ENCODE data around the gene ENOX1.

The ENOX1 gene

GRCh38 chr13:43326100-43326499, 460.7 kb downstream of the ENOX1 start:
- no peak for ATAC-seq (ENCODE audit: insufficient read depth, low read depth)
- H3K9me3 ChIP-seq (ENCODE audit: insufficient read depth, low read length, severe bottlenecking): no peaks in the 10 kb centered on the region

GRCh38 chr13:43325636-43326035, 461.1 kb downstream of the ENOX1 start:
- DNase-seq: no peak
- Histone ChIP-seq H3K4me3 (ENCODE audit: low read depth in 1 of 2, low read length in 2 of 2) (no peak overlapping the region), H3K4me2 (ENCODE audit: insufficient read depth, low read length) (no peak overlapping the region), H3K27ac (ENCODE audit: low read length) (no peak overlapping the region), H3K9ac (ENCODE audit: low read depth, low read length) (no peak overlapping the region), H3K27me3 (ENCODE audit: insufficient read depth, low read length, poor library complexity) (no peaks in the 10 kb centered on the region), H3K9me3 (ENCODE audit: insufficient read depth, low read length, severe bottlenecking) (no peaks in the 10 kb centered on the region), H3K79me2 (ENCODE audit: insufficient read depth, low read length) (no peaks in the 10 kb centered on the region), H3K36me3 (ENCODE audit: insufficient read depth, low read length) (no peaks in the 10 kb centered on the region), H3K4me1 (ENCODE audit: insufficient read depth, low read length) (no peaks in the 10 kb centered on the region), H2AFZ (ENCODE audit: low read depth, low read length) (no peak overlapping the region), H4K20me1 (ENCODE audit: insufficient read depth, low read length) (no peaks in the 10 kb centered on the region)
- TF ChIP-seq CTCF (IDR thresholded peaks at IDR 0.05; ENCODE audit: borderline replicate concordance, extremely low read depth, low read length, poor library complexity, severe bottlenecking) (no peak), EZH2 (IDR thresholded peaks at IDR 0.05; ENCODE audit: borderline replicate concordance, low read depth, low read length, severe bottlenecking) (no peak)
- no peak for ATAC-seq (ENCODE audit: insufficient read depth, low read depth)

More at GRCh38 chr13:43326100-43326499, 460.7 kb downstream of the ENOX1 start:
- no peaks in the 10 kb centered on the region for H4K20me1 ChIP-seq (ENCODE audit: insufficient read depth, low read length)
- H3K4me1 ChIP-seq (ENCODE audit: insufficient read depth, low read length): no peaks in the 10 kb centered on the region
- no peak overlapping the region for H3K4me2 ChIP-seq (ENCODE audit: insufficient read depth, low read length)
- no peak for DNase-seq
- no peaks in the 10 kb centered on the region for H3K27me3 ChIP-seq (ENCODE audit: insufficient read depth, low read length, poor library complexity)
- no peak overlapping the region for H3K4me3 ChIP-seq (ENCODE audit: low read depth in 1 of 2, low read length in 2 of 2)
- H3K9ac ChIP-seq (ENCODE audit: low read depth, low read length): no peak overlapping the region
- no peaks in the 10 kb centered on the region for H3K36me3 ChIP-seq (ENCODE audit: insufficient read depth, low read length)
- no peak overlapping the region for H2AFZ ChIP-seq (ENCODE audit: low read depth, low read length)
- H3K27ac ChIP-seq (ENCODE audit: low read length): no peak overlapping the region
- no peak for TF ChIP-seq CTCF (IDR thresholded peaks at IDR 0.05; ENCODE audit: borderline replicate concordance, extremely low read depth, low read length, poor library complexity, severe bottlenecking)
- no peaks in the 10 kb centered on the region for H3K79me2 ChIP-seq (ENCODE audit: insufficient read depth, low read length)

- no peaks in the 10 kb centered on the region for H3K27me3 ChIP-seq (ENCODE audit: insufficient read depth, low read length, poor library complexity)
- no peak for TF ChIP-seq EZH2 (IDR thresholded peaks at IDR 0.05; ENCODE audit: borderline replicate concordance, low read depth, low read length, severe bottlenecking)
- no peak for TF ChIP-seq CTCF (IDR thresholded peaks at IDR 0.05; ENCODE audit: borderline replicate concordance, extremely low read depth, low read length, poor library complexity, severe bottlenecking)
- no peak overlapping the region for H3K4me2 ChIP-seq (ENCODE audit: insufficient read depth, low read length)
- H4K20me1 ChIP-seq (ENCODE audit: insufficient read depth, low read length): no peaks in the 10 kb centered on the region
- no peaks in the 10 kb centered on the region for H3K36me3 ChIP-seq (ENCODE audit: insufficient read depth, low read length)
- no peak overlapping the region for H3K4me3 ChIP-seq (ENCODE audit: low read depth in 1 of 2, low read length in 2 of 2)
- no peak overlapping the region for H3K27ac ChIP-seq (ENCODE audit: low read length)
- DNase-seq (no peak), ATAC-seq (ENCODE audit: insufficient read depth, low read depth) (no peak)
- H3K79me2 ChIP-seq (ENCODE audit: insufficient read depth, low read length): no peaks in the 10 kb centered on the region
- no peaks in the 10 kb centered on the region for H3K4me1 ChIP-seq (ENCODE audit: insufficient read depth, low read length)
- H3K9ac ChIP-seq (ENCODE audit: low read depth, low read length): no peak overlapping the region
- no peaks in the 10 kb centered on the region for H3K9me3 ChIP-seq (ENCODE audit: insufficient read depth, low read length, severe bottlenecking)
- no peak overlapping the region for H2AFZ ChIP-seq (ENCODE audit: low read depth, low read length)
Measured at GRCh38 chr13:43324129-43324528, 462.6 kb downstream of the ENOX1 start.
